HG02973 (cell line): ENCODE data around the gene SFRP5.

ENCODE experiments used
- ATAC-seq: cut with Tn5 transposase; IDR thresholded peaks from one replicate; pipeline ENCODE4 v1.9.1; 2021; ENCODE audit warnings: moderate library complexity; ENCODE audit not compliant: unreplicated experiment

The SFRP5 gene

GRCh38 chr10:97771913-97772823 lies at the start of gene SFRP5:
TSS of gene SFRP5 (minus strand) at chr10:97771999. CDS start at chr10:97771833, 166 bp downstream.
- ATAC-seq, result no peak

GRCh38 chr10:97820096-97820704 lies 48.4 kb upstream of the SFRP5 start:
- ATAC-seq, result no peak

- ATAC-seq, result no peak
Observed at GRCh38 chr10:97818572-97818971, 46.8 kb upstream of the SFRP5 start.

GRCh38 chr10:97816609-97817008 lies 44.8 kb upstream of the SFRP5 start:
- no peak for ATAC-seq

- ATAC-seq, result no peak
Observed at GRCh38 chr10:97814996-97815395, 43.2 kb upstream of the SFRP5 start.

- no peak for ATAC-seq
Observed at GRCh38 chr10:97813311-97813710, 41.5 kb upstream of the SFRP5 start.

GRCh38 chr10:97812696-97813095 lies 40.9 kb upstream of the SFRP5 start:
- no peak for ATAC-seq

GRCh38 chr10:97811958-97812357 lies 40.2 kb upstream of the SFRP5 start:
- no peak for ATAC-seq

- ATAC-seq, result no peak
Observed at GRCh38 chr10:97810446-97810845, 38.6 kb upstream of the SFRP5 start.

- ATAC-seq, result no peak
Observed at GRCh38 chr10:97805949-97806348, 34.1 kb upstream of the SFRP5 start.

GRCh38 chr10:97805096-97805884 lies 33.5 kb upstream of the SFRP5 start:
- no peak for ATAC-seq

GRCh38 chr10:97801422-97801821 lies 29.6 kb upstream of the SFRP5 start:
- no peak for ATAC-seq

- no peak for ATAC-seq
Observed at GRCh38 chr10:97800474-97800873, 28.7 kb upstream of the SFRP5 start.

- ATAC-seq, result no peak
Observed at GRCh38 chr10:97798958-97799610, 27.3 kb upstream of the SFRP5 start.

GRCh38 chr10:97796651-97797050 lies 24.9 kb upstream of the SFRP5 start:
- ATAC-seq, result no peak

GRCh38 chr10:97795886-97796285 lies 24.1 kb upstream of the SFRP5 start:
- ATAC-seq, result no peak

GRCh38 chr10:97791824-97792721 lies 20.3 kb upstream of the SFRP5 start:
- no peak for ATAC-seq

- ATAC-seq, result no peak
Observed at GRCh38 chr10:97789770-97790397, 18.1 kb upstream of the SFRP5 start.
